Spleen (tissue), 7 donors: ENCODE results near the gene CDKN3.

Experiments used
- POLR2A ChIP-seq, 3 donors: fragments of 450-650 bp; IDR thresholded peaks; one replicate each; pipeline ENCODE4 v1.5.1; 2017; ENCODE audit warnings: antibody characterized with exemption in 3 of 3, mild to moderate bottlenecking in 1 of 3
- POLR2AphosphoS5 ChIP-seq, 3 donors: sonication (generic); formaldehyde crosslinking; IDR thresholded peaks; one replicate each; pipeline ENCODE4 v1.5.1; 2017; ENCODE audit warnings: antibody characterized with exemption in 3 of 3
- TF ChIP-seq, protein P1 (sequence below), 11 experiments: fragments of 200-600 bp in 7 of 11; fragments of 450-650 bp in 4 of 11; sonication (generic) in 4 of 11; IDR thresholded peaks in 8 of 11; conservative IDR thresholded peaks in 3 of 11; 1 replicate in 7 of 11; 2 replicates in 4 of 11; pipeline versions ENCODE4 v1.4.0 to v1.8.0; 2016 to 2021; ENCODE audit warnings: antibody characterized with exemption in 11 of 11, inconsistent platforms in 4 of 11, mild to moderate bottlenecking in 1 of 11
- donor health status: DM: no; HTN: no; CAD: no; lungs with moderate emphysema.
- donor health status: DM: no; HTN: no; CAD: no.
- donor health status: DM: no; HTN: no; CAD: no.

DNA sequence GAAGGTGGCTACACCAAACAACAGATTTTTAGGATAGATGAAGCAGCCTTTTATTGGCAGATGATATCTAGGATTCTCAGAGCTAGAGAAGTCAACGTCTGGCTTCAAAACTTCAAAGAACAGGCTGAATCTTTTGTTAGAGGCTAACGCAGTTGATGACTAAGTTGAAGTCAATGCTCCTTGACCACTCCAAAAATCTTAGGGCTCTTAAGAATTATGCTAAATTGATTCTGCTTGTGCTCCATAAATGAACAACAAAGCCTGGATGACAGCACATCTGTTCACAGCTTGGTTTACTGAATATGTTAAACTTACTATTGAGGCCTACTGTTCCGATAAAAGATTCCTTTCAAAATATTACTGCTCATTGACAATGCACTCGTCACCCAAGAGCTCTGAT lies 13.0 kb upstream of the CDKN3 start:
- TF ChIP-seq, protein P1, sequence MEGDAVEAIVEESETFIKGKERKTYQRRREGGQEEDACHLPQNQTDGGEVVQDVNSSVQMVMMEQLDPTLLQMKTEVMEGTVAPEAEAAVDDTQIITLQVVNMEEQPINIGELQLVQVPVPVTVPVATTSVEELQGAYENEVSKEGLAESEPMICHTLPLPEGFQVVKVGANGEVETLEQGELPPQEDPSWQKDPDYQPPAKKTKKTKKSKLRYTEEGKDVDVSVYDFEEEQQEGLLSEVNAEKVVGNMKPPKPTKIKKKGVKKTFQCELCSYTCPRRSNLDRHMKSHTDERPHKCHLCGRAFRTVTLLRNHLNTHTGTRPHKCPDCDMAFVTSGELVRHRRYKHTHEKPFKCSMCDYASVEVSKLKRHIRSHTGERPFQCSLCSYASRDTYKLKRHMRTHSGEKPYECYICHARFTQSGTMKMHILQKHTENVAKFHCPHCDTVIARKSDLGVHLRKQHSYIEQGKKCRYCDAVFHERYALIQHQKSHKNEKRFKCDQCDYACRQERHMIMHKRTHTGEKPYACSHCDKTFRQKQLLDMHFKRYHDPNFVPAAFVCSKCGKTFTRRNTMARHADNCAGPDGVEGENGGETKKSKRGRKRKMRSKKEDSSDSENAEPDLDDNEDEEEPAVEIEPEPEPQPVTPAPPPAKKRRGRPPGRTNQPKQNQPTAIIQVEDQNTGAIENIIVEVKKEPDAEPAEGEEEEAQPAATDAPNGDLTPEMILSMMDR (IDR thresholded peaks at IDR 0.05 in 8 of 11, conservative IDR thresholded peaks at IDR 0.05 in 3 of 11), result no peak
- no peak for TF ChIP-seq POLR2A (IDR thresholded peaks at IDR 0.05)
- no peak for TF ChIP-seq POLR2AphosphoS5 (IDR thresholded peaks at IDR 0.05)
